ENCODE data around the gene OR5K1. TPM values are rescaled to one million over a fixed set of nuclear protein-coding genes. Genes with fewer than 3 reads are reported as not detected.
A peak's percentile ranks its signal among the peaks of the same experiment; 100 is the strongest.

The OR5K1 gene
- total RNA-seq, 1 experiment from 2014 or later, result not detected

DNA sequence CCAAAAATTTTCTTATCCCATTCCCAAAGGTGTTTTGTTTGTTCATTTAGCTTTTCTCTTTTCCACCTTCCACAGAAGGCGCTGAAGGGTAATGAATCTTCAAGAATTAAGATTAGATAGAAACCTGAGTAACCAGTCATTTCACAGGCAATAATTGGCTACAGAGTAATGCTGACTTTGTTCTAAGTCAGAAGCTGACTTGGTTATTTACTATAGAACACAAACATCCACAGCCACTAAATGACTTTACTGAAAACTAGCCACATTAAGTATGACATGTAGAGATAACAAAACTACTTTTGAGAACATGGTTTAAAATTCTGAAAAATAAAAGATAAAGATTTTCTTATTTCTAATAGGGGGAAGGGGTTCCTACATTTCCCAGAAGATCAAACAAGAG is 51.9 kb downstream of the OR5K1 start:
- DNase-seq (ENCODE audit: low read depth), result no peak

DNA sequence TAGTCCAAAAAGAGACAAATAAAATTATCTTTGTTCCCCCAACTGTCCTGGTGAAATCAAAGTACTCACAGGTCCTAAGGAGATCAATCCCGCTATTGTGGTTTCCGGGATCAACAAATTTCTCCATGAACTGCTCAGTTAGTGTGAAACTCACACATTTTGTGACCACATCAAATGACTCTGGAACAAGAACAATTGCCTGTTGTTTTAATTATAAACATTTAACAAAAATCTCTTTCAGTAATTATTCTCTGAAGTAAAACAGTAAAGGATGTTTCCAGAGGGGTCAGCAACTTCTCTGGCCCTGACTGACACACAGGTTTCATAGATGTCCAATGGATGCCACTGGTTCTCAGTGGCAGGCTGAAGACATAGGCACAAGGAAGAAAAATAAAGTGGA is 55.8 kb downstream of the OR5K1 start:
- DNase-seq (ENCODE audit: low read depth), result no peak

DNA sequence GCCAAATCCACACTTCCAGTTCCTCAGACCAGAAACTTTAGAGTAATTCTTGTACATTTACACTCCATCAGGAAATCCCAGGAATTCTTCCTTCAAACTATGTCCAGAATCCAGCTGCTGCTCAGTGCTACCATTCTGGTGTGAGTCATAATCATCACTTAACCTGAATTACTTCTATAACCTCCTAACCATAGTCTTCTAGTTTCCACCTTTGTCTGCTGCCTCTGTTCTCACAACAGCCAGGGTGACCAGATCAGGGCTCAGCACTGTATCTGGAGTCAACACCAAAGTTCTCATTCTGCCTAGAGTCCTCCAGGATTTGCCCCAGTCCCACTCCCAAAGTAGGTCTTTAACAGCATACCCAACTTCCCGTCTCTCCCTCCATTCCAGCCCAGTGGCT is 56.4 kb downstream of the OR5K1 start:
- peak; percentile 12 for DNase-seq (ENCODE audit: low read depth)

DNA sequence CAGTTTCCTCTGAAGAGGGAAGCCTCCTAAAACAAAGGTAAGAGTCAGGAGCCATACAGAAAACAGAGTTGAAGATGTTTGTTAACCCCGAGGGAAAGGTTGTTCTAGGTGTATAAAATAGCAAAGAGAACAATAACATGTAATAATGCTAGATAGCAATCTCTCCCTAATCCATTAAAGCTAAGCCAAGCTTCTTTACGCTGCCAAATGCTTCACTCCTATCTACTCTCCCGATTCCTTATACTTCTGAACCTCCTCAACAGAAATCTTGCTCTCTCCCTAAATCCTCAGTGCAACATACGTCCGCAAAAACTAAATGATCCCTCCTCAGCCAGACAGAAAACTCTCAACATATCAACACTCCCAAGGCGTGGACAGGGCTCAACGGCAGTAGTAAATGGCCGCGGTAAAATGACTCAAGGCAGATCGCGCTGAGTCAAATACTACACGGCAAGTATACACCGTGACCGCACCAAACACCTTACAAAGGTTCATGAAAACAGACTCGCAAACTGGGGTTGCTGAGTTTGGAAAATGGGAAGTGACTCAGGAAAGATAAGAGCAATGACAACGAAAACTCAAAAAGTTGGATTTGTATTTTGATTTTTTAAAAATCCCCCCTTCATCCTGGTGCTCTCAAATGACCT is 59.0 kb downstream of the OR5K1 start:
- DNase-seq (ENCODE audit: low read depth), result peak; percentile 71

Other genes starting within 250 kb of the OR5K1 start
- not detected in 2 replicates for gene OR5H6, start 199.0 kb upstream of the OR5K1 start, total RNA-seq (2014; rRNA removed; shearing (Covaris generic))
- not detected in 2 replicates for gene OR5H2, start 180.7 kb upstream of the OR5K1 start, total RNA-seq (2014; rRNA removed; shearing (Covaris generic))
- gene OR5K4, start 109.3 kb upstream of the OR5K1 start, total RNA-seq (2014; rRNA removed; shearing (Covaris generic)), result not detected in 2 replicates
- not detected in 2 replicates for gene OR5K3, start 72.5 kb upstream of the OR5K1 start, total RNA-seq (2014; rRNA removed; shearing (Covaris generic))
- not detected in 2 replicates for gene OR5K2, start 34.5 kb downstream of the OR5K1 start, total RNA-seq (2014; rRNA removed; shearing (Covaris generic))
- gene CLDND1, start 59.7 kb downstream of the OR5K1 start, total RNA-seq (2014; rRNA removed; shearing (Covaris generic)), result 153 and 181 TPM in 2 replicates
- 0.20 and 0.36 TPM in 2 replicates for gene GPR15, start 68.8 kb downstream of the OR5K1 start, total RNA-seq (2014; rRNA removed; shearing (Covaris generic))
- gene CPOX, start 130.4 kb downstream of the OR5K1 start, total RNA-seq (2014; rRNA removed; shearing (Covaris generic)), result 61.5 and 63.3 TPM in 2 replicates

All from RPMI7951 (cell line).